ENCODE data around the gene ANKRD61. TPM values are rescaled to one million over a fixed set of nuclear protein-coding genes. Genes with fewer than 3 reads are reported as not detected.

The ANKRD61 gene
- total RNA-seq, 1 experiment from 2014 or later, result 0.24 TPM

DNA sequence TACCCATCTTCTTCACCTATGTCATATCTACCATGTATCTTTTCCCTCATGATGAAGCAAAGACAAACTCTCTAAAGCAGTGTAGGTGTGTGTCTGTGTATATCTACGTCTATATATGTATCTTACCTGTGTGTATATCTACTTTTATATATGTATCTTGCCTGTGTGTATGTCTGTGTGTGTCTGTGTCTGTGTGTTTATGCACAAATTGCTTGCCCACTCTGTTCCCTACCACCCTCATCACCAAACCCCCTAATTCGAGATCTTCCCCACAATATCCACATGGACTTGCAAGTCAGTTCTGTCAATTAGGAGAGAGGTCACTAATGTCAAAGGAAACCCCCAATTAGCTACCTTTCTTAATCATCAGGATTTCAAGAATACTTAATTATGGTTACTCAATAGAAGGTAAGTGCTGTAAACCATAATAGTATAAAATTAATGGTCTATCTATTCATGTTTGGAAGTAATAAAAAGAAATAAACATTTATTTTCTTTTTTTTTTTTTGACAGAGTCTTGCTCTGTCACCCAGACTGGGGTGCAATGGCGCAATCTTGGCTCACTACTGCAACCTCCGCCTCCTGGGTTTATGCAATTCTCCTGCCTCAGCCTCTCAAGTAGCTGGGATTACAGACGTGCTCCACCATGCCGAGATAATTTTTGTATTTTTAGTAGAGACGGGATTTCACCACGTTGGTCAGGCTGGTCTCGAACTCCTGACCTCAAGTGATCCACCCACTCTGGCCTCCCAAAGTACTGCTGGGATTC, 43.6 kb downstream of the ANKRD61 start:
- Histone ChIP-seq H3K14ac (ENCODE audit: insufficient read depth, low read length) (no peak overlapping the region), H3K23ac (ENCODE audit: insufficient read length, low read depth, low read length) (no peak overlapping the region), H3K56ac (ENCODE audit: insufficient read length, low read depth, low read length) (no peak overlapping the region), H3K18ac (ENCODE audit: insufficient read length, low read depth, low read length) (no peak overlapping the region), H2BK15ac (ENCODE audit: low read depth, low read length) (no peak overlapping the region), H3K23me2 (ENCODE audit: insufficient read length, low read depth, low read length, poor library complexity, severe bottlenecking) (no peaks in the 10 kb centered on the region), H3K9ac (ENCODE audit: extremely low read depth, insufficient read length, low read length) (no peak overlapping the region), H2BK12ac (ENCODE audit: insufficient read length, low read depth, low read length) (no peak overlapping the region), H3K27ac (ENCODE audit: insufficient read length, low read depth, low read length) (no peak overlapping the region), H2BK120ac (ENCODE audit: low read depth, low read length, poor library complexity, severe bottlenecking) (no peak overlapping the region), H3K4me1 (ENCODE audit: insufficient read depth, low read length) (no peaks in the 10 kb centered on the region), H4K20me1 (ENCODE audit: control insufficient read depth, insufficient read depth, insufficient read length) (no peaks in the 10 kb centered on the region), H2AFZ (ENCODE audit: low read length) (no peak overlapping the region), H4K91ac (ENCODE audit: insufficient read length, low read depth, low read length) (no peak overlapping the region), H3K79me1 (ENCODE audit: insufficient read depth, low read depth, low read length, poor library complexity, severe bottlenecking) (no peaks in the 10 kb centered on the region), H2BK20ac (ENCODE audit: low read depth, low read length, poor library complexity, severe bottlenecking) (no peak overlapping the region), H3K79me2 (ENCODE audit: insufficient read depth, low read length) (no peaks in the 10 kb centered on the region), H3K4ac (ENCODE audit: low read depth, low read length) (no peak overlapping the region), H3K4me2 (ENCODE audit: insufficient read depth, insufficient read length, low read length) (no peak overlapping the region), H3T11ph (ENCODE audit: low read length) (no peak overlapping the region), H2AK5ac (ENCODE audit: insufficient read length, low read length) (no peak overlapping the region), H3K27me3 (ENCODE audit: insufficient read depth, low read length) (no peaks in the 10 kb centered on the region), H3K9me3 (ENCODE audit: control insufficient read depth, low read depth, low read length) (no peaks in the 10 kb centered on the region), H4K8ac (replicated peaks; ENCODE audit: insufficient read length, low read depth, low read length) (no peak overlapping the region), H2BK5ac (ENCODE audit: insufficient read length, low read length) (no peak overlapping the region), H4K5ac (ENCODE audit: insufficient read length, low read depth, low read length) (no peak overlapping the region)
- Mint-ChIP-seq H3K27me3 (ENCODE audit: low read depth) (no peaks in the 10 kb centered on the region), H3K9me3 (no peaks in the 10 kb centered on the region), H3K27ac (no peak overlapping the region), H3K4me1 (no peaks in the 10 kb centered on the region), H3K36me3 (ENCODE audit: insufficient read depth in 1 of 3, low read depth in 3 of 3) (no peaks in the 10 kb centered on the region), H3K4me3 (no peak overlapping the region)
- DNase-seq, result no peak
- no peak for TF ChIP-seq CTCF (conservative IDR thresholded peaks at IDR 0.05)
- no CpG with 5 or more reads among the region's 9 CpGs for WGBS (ENCODE audit: extremely low coverage, insufficient read length, low lambda C conversion rate)

All from H9 (cell line).